A549 (cell line): ENCODE measurements around the gene PROCR. TPM values are rescaled to one million over a fixed set of nuclear protein-coding genes. Genes with fewer than 3 reads are reported as not detected.
"Not testable (repeated sequence)": the region's sequence is repeated elsewhere in the genome, so short reads cannot be mapped to it uniquely, and the experiment has no call there.

Experiments
- ATAC-seq, 2 experiments: fragments of 200-7000 bp in 1 of 2; fragments of >200 bp in 1 of 2; cut with Nextera tagmentation in 1 of 2; cut with Tn5 transposase in 1 of 2; 3 replicates each; pipeline versions ENCODE4 v1.8.0 to v1.9.1; 2018 to 2020; ENCODE audit warnings: mild to moderate bottlenecking in 1 of 2, moderate library complexity in 1 of 2
- CTCF ChIA-PET: fragments of 300-600 bp; sonication (Branson Sonifier 250); formaldehyde crosslinking; extraction: SDS; loops from one replicate; lab custom pipeline; 2021; ENCODE audit warnings: antibody characterized with exemption, inconsistent platforms; lab: Yijun Ruan, JAX
- POLR2A ChIA-PET: fragments of 350-600 bp; formaldehyde crosslinking; extraction: SDS; loops from one replicate; lab custom pipeline; 2021; ENCODE audit warnings: antibody characterized with exemption, inconsistent platforms; lab: Yijun Ruan, JAX
- DNase-seq, 2 experiments: peaks; one replicate each; pipeline versions ENCODE4 v3.0.0 to v3.0.0-alpha.2; 2011 to 2016; ENCODE audit warnings: low read depth in 1 of 2, low spot score in 1 of 2
- FAIRE-seq: peaks from 2 replicates; lab custom pipeline; 2011; peaks lifted over from hg19 to GRCh38; lab: Jason Lieb, UNC
- H3K27ac ChIP-seq, 2 experiments: fragments of >200 bp; sonication (Bioruptor Twin); formaldehyde crosslinking; 3 replicates each; pipeline ENCODE4 v1.5.1; 2016 to 2017
- H3K4me1 ChIP-seq: fragments of >200 bp; sonication (Bioruptor Twin); formaldehyde crosslinking; 3 replicates; pipeline ENCODE4 v1.6.1; 2016
- H3K4me2 ChIP-seq: fragments of >200 bp; sonication (Bioruptor Twin); formaldehyde crosslinking; 3 replicates; pipeline ENCODE4 v1.6.1; 2016
- H3K4me3 ChIP-seq: fragments of >200 bp; sonication (Bioruptor Twin); formaldehyde crosslinking; 3 replicates; pipeline ENCODE4 v1.5.1; 2016
- H3K9me3 ChIP-seq: fragments of >200 bp; sonication (Bioruptor Twin); formaldehyde crosslinking; 3 replicates; pipeline ENCODE4 v1.6.1; 2016
- CEBPB ChIP-seq, 2 experiments: fragments of >200 bp in 1 of 2; sonication (Bioruptor Twin) in 1 of 2; formaldehyde crosslinking in 1 of 2; IDR thresholded peaks; 2 replicates each; pipeline ENCODE4 v1.6.1; 2012 to 2016
- CHD4 ChIP-seq: fragments of 200-600 bp; sonication (generic); IDR thresholded peaks from 2 replicates; pipeline ENCODE4 v1.6.1; 2016; ENCODE audit warnings: antibody characterized with exemption, mild to moderate bottlenecking, borderline replicate concordance
- CTCF ChIP-seq: fragments of >200 bp; sonication (Bioruptor Twin); formaldehyde crosslinking; IDR thresholded peaks from 3 replicates; pipeline ENCODE4 v1.5.1; 2016
- EHF ChIP-seq: fragments of 250-450 bp; sonication (Bioruptor Pico); IDR thresholded peaks from 2 replicates; pipeline ENCODE4 v1.5.0; 2020; ENCODE audit warnings: mild to moderate bottlenecking
- FOSB ChIP-seq: fragments of 250-450 bp; sonication (Bioruptor Pico); IDR thresholded peaks from 2 replicates; pipeline ENCODE4 v1.5.0; 2020; ENCODE audit warnings: mild to moderate bottlenecking, moderate library complexity
- FOSL2 ChIP-seq, 2 experiments: fragments of 450-650 bp in 1 of 2; fragments of >200 bp in 1 of 2; sonication (Bioruptor Twin) in 1 of 2; formaldehyde crosslinking; IDR thresholded peaks; 2 replicates each; pipeline versions ENCODE4 v1.5.0 to v1.6.1; 2016 to 2020; ENCODE audit warnings: mild to moderate bottlenecking in 1 of 2, moderate library complexity in 1 of 2
- GATA3 ChIP-seq: IDR thresholded peaks from 2 replicates; pipeline ENCODE4 v1.6.1; 2012; ENCODE audit warnings: borderline replicate concordance
- HOXB13 ChIP-seq: fragments of 250-450 bp; sonication (Bioruptor Pico); IDR thresholded peaks from 2 replicates; pipeline ENCODE4 v1.5.0; 2020; ENCODE audit warnings: low read depth, mild to moderate bottlenecking, moderate library complexity
- HOXB5 ChIP-seq: fragments of 250-450 bp; sonication (Bioruptor Pico); IDR thresholded peaks from 2 replicates; pipeline ENCODE4 v1.5.0; 2020; ENCODE audit warnings: mild to moderate bottlenecking, moderate library complexity
- JUN ChIP-seq, 2 experiments: fragments of >200 bp; sonication (Bioruptor Twin); formaldehyde crosslinking; IDR thresholded peaks; 2 replicates in 1 of 2; 3 replicates in 1 of 2; pipeline ENCODE4 v1.6.1; 2016 to 2017
- JUNB ChIP-seq: fragments of >200 bp; sonication (Bioruptor Twin); formaldehyde crosslinking; IDR thresholded peaks from 2 replicates; pipeline ENCODE4 v1.6.1; 2016
- MYC ChIP-seq: IDR thresholded peaks from 2 replicates; pipeline ENCODE4 v1.6.1; 2012; ENCODE audit warnings: mild to moderate bottlenecking, inconsistent platforms, low read length, improper control_type of control experiment, borderline replicate concordance
- RARB ChIP-seq: fragments of 250-450 bp; sonication (Bioruptor Pico); IDR thresholded peaks from 2 replicates; pipeline ENCODE4 v1.8.0; 2021; ENCODE audit warnings: mild to moderate bottlenecking, moderate library complexity
- RCOR1 ChIP-seq: fragments of 150-350 bp; IDR thresholded peaks from 2 replicates; pipeline ENCODE4 v1.6.1; 2014; ENCODE audit warnings: antibody characterized with exemption, low read length, low read depth
- REST ChIP-seq: fragments of 200-600 bp; sonication (generic); IDR thresholded peaks from 2 replicates; pipeline ENCODE4 v1.6.1; 2016; ENCODE audit warnings: antibody characterized with exemption, mild to moderate bottlenecking, moderate library complexity
- SREBF2 ChIP-seq: fragments of 450-650 bp; IDR thresholded peaks from 2 replicates; pipeline ENCODE4 v1.6.1; 2014; ENCODE audit warnings: mild to moderate bottlenecking, moderate library complexity
- USF2 ChIP-seq: fragments of 450-650 bp; IDR thresholded peaks from 2 replicates; pipeline ENCODE4 v1.6.1; 2014; ENCODE audit warnings: antibody characterized with exemption
- ZFP36 ChIP-seq: fragments of 450-650 bp; IDR thresholded peaks from 2 replicates; pipeline ENCODE4 v1.6.1; 2014; ENCODE audit warnings: borderline replicate concordance; ENCODE audit not compliant: partially characterized antibody
- ZNF302 ChIP-seq: fragments of 250-450 bp; sonication (Bioruptor Pico); IDR thresholded peaks from 2 replicates; pipeline ENCODE4 v1.9.0; 2021; ENCODE audit warnings: inconsistent platforms, mild to moderate bottlenecking, moderate library complexity
- WGBS: methylation state at CpG from one replicate; pipeline ENCODE4 v1.1.6; 2017; ENCODE audit errors: missing lambda C conversion rate; 5-methylcytosine and 5-hydroxymethylcytosine counted together
- polyA plus RNA-seq, 4 experiments: library from polyadenylated mRNA; depleted of rRNA in 3 of 4; stranded (reverse); fragments of >200 nt; fragmentation: RNase III in 1 of 4; extraction: RNeasy Plus Mini Kit Qiagen cat#74134 plus additional on column Dnase treatment in 1 of 4; gene quantifications; 2 replicates in 3 of 4; 3 replicates in 1 of 4; pipeline ENCODE4 v1.2.3, GENCODE V29; 2011 to 2017

The PROCR gene
- polyA plus RNA-seq, 2 of the 4 experiments (the other 2 are of a cell fraction): 123 to 134 TPM

DNA sequence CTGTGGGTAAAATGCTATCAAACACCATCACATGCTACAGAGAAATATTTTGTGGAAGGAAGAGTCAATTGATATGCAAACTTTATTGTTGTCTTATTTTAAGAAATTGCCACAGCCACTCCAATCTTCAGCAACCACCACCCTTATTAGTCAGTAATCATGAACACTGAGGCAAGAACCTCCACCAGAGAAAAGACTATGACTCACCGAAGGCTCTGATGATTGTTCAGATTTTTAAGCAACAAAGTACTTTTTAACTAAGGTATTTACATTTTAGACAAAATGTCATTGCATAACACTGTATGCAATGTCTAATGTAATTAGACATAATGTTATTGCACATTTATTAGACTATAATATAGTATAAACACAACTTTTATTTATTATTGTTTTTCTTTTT lies 28.4 kb downstream of the PROCR start:
- POLR2A ChIA-PET: interaction anchor here (0.7 kb wide), 1 partner anchor 65 kb away, joined by 3 read pairs; no protein-coding TSS in a partner anchor

DNA sequence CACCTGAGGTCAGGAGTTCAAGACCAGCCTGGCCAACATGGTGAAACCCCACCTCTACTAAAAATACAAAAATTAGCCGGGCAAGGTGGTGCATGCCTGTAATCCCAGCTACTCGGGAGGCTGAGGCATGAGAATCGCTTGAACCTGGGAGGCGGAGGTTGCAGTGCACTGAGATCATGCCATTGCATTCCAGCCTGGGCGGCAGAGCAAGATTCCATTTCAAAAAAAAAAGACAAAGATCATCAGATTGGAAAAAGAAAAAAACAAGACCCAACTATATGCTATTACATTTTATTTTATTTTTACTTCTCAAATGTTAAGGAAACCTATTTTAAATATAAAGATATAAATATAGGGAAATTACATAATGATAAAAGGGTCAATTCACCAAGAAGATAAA lies 29.6 kb downstream of the PROCR start:
- CTCF ChIA-PET: interaction anchor here (1.0 kb wide), 1 partner anchor 105 kb away, joined by 4 read pairs; no protein-coding TSS in a partner anchor
- DNase-seq, FAIRE-seq, H3K4me2 ChIP-seq, H3K27ac ChIP-seq, H3K4me1 ChIP-seq, ATAC-seq, H3K4me3 ChIP-seq, POLR2A ChIA-PET: not testable (repeated sequence)
- H3K9me3 ChIP-seq: peaks cover 38% of the 10 kb centered on the region
- WGBS: 95% methylated on average over 5 of the region's 5 CpGs

More for the DNA sequence above, 28.4 kb downstream of the PROCR start:
- peak overlapping the region; percentile 16 to 59; a peak in 2 of 6 replicates for H3K27ac ChIP-seq
- FAIRE-seq: no peak
- peaks cover 6% of the 10 kb centered on the region; the same call in 1 of the 3 replicates for H3K4me1 ChIP-seq
- peak overlapping the region; percentile 30 for H3K4me2 ChIP-seq
- CTCF ChIA-PET: no interaction called here
- H3K9me3 ChIP-seq: peaks cover 50% of the 10 kb centered on the region
- no peak for DNase-seq
- no peak for ATAC-seq
- 16% methylated on average over 1 of the region's 1 CpG for WGBS
- H3K4me3 ChIP-seq: no peak overlapping the region
- TF ChIP-seq FOSL2 (IDR thresholded peaks at IDR 0.05) (no peak), FOSL2 (CRISPR knock-in tag; IDR thresholded peaks at IDR 0.05) (peak; percentile 58; the same call in 1 of the 2 replicates), JUNB (peak; percentile 46; the same call in 1 of the 2 replicates), CHD4 (no peak), CEBPB (IDR thresholded peaks at IDR 0.05) (peak in 1 of 2 experiments; percentile 6; a peak in 1 of 4 replicates), ZNF302 (no peak), JUN (IDR thresholded peaks at IDR 0.05) (no peak), HOXB13 (CRISPR knock-in tag) (no peak)

DNA sequence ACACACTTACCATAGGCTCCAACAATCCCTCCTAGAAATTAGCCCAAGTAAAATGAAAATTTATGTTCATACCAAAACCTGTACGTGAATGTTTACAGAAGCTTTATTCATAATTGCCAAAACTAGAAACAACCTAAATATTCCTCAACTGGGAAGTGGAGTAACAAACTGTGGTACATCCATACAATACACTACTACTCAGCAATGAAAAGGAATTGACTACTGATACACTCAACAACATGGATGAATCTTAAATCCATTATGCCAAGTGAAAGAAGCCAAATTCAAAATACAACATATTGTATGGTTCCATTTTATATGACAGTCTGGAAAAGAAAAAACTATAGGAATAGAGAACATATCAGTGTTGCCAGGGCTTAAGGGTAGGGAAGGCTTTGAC lies 34.9 kb downstream of the PROCR start:
- ChIA-PET CTCF (interaction anchor here (2.6 to 6.7 kb wide), 6 partner anchors 10 to 112 kb away, joined by 16 to 111 read pairs (median 51); partner anchors contain the start of genes EDEM2 and TRPC4AP), POLR2A (no interaction called here)
- WGBS: 94% methylated on average over 1 of the region's 1 CpG
- ATAC-seq (no peak), DNase-seq (no peak), FAIRE-seq (peak; percentile 39)
- 0 out of 3 replicates have a peak, but pooled peaks cover 5% of the 10 kb centered on the region for H3K9me3 ChIP-seq
- no peak overlapping the region for H3K4me3 ChIP-seq
- peak overlapping the region in 1 of 2 experiments; percentile 75; a peak in 1 of 6 replicates for H3K27ac ChIP-seq
- no peak overlapping the region for H3K4me2 ChIP-seq
- TF ChIP-seq MYC (no peak), ZFP36 (no peak), SREBF2 (no peak), FOSB (CRISPR knock-in tag) (no peak), FOSL2 (IDR thresholded peaks at IDR 0.05) (no peak), FOSL2 (CRISPR knock-in tag; IDR thresholded peaks at IDR 0.05) (no peak), RCOR1 (no peak), HOXB5 (CRISPR knock-in tag) (no peak), GATA3 (no peak), EHF (no peak), REST (no peak), USF2 (no peak), CTCF (no peak), RARB (CRISPR knock-in tag) (no peak)
- H3K4me1 ChIP-seq: peaks cover 17% of the 10 kb centered on the region
